ENCODE results near the gene ACADVL.
"Not testable (repeated sequence)": the region's sequence is repeated elsewhere in the genome, so short reads cannot be mapped to it uniquely, and the experiment has no call there.

Gene ACADVL

DNA sequence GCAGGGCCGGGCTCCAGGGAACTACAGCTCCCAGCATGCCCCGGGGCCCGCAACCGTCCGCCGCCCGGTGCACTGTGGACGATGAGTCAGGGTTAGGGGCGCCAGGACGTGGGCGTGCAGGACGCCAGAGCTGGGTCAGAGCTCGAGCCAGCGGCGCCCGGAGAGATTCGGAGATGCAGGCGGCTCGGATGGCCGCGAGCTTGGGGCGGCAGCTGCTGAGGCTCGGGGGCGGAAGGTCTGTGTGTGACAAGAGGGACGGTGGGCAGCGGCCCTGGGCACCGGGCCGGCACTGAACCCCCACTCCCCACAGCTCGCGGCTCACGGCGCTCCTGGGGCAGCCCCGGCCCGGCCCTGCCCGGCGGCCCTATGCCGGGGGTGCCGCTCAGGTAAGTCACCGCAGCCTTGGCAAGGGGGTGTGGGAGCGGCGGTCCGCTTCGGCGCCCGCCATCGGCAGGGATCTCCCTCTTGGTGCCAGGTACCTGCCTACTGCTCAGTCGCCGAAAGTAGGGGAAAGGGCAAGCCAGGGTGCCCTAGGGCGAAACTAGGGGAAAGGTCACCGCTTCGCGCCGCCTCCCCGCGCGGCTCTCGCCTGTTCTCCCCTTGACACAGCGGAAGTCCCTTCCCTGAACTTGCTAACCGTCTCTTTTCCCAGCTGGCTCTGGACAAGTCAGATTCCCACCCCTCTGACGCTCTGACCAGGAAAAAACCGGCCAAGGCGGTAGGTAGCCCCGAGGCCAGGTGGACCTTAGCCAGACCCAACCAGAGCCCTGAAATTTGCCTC is at the start of gene ACADVL, which contains the start of gene DLG4:
Gene ACADVL (plus strand): TSS at position 127 of the 781 bp plus-strand sequence. CDS start 47 bp downstream, at position 174.
Gene DLG4 (minus strand): TSS at position 25 of the 781 bp plus-strand sequence.
- DNase-seq (ENCODE audit: low read depth in 2 of 2), result peak; percentile 56 to 61

DNA sequence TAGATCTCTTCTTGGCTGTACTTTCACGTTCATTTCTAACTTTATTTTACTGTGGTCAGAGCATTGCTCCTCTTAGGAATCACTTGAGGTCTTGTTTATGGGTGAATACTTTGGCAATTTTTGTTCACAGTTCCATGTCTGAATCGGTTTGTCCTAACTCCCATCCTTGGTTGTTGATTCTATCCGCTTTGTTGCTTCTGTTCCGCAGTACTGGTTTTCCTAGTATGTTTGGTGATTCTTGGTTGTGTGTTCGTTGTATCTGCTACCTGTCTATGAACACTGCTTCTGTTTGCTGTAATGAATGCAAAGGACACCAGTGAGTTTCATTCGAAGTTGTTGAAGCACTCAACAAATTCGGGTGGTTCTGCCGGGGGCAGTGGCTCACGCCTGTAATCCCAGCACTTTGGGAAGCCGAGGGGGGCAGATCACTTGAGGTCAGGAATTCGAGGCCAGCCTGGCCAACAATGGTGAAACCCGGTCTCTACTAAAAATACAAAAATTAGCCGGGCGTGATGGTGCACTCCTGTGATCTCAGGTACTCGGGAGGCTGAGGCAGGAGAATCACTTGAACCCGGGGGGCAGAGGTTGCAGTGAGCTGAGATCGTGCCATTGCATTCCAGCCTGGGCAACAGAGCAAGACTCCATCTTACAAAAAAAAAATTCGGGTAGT is 47.1 kb upstream of the ACADVL start:
- not testable (repeated sequence) for DNase-seq (ENCODE audit: low read depth in 2 of 2)

DNA sequence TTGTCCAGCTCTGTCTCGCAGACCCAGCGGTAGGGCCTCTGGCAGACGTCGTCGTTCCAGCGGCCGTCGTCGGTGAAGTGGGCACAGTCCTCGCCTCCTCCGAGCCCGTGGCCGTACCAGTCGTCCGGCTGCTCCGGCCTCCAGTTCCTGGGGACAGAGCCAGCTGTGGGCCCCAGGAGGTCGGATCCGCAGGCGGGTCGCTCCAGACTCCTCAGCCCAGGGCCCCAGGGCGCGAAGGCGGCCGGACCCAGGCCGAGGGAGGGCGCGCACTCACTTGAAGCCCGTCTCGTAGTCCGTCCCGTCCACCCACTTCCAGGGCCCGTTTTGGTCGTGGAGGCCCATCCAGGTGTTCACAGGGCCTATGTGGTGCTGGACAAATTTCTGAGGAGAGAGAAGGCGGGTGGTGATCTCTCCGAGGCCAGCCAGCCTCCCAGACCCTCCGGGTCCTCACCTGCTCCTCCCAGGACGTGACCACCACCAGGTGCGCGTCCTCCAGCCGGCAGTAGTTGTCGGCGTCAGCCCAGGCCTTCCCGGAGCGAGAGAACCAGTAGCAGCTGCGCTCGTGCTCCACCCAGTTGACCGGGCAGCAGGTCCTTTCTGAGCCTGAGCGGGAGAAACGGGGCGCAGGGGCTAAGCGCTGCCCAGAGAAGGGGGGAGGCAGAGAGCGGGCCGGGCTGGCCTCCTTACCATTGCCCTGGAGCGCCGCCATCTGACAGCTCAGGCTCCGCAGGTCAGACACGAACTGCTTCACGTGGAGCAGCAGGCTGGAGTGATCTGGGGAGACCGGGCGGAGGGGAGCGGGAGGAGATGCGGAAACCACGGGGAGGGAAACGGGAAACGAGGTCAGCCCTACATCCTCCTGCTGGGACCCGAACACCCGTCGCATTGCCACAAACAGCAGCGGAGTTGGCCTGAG is 45.8 kb upstream of the ACADVL start:
- no peak for DNase-seq (ENCODE audit: low read depth in 2 of 2)

DNA sequence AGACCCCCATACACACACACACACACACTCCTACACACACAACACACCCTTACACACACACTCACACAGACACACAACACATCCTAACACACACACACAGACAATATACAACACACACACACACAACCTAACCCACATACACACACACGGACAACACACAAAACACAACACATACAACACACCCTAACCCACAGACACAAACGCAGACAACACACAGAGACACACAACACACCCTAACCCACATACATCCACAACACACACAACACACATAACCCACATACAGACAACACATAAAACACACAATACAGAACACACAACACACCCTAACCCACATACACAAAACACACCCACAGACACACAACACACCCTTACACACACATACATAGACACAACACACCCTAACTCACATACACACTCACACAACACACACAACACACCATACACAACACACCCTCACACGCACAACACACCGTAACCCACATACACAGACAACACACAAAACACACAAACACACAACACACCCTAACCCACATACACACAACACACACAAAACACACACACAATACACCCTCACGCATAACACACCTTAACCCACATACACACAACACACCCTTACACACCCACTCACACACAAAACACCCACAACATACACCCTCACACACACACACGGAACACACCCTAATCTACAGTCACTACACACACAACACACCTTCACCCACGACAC is 45.0 kb upstream of the ACADVL start:
- no peak for DNase-seq (ENCODE audit: low read depth in 2 of 2)

DNA sequence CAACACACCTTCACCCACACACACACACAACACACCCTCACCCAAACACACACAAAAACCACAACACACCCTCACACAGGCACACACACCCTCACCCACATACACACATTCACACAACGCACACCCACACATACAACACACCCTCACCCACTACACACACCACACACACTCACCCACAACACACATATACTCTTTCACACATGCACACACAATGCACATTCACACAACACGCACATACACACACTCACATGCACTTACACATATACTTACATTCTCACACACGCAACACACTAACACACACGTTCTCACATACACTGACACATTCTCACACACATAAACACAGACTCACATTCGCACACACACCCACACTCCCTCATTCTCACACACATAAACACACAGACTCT is 44.4 kb upstream of the ACADVL start:
- DNase-seq (ENCODE audit: low read depth in 2 of 2), result no peak

DNA sequence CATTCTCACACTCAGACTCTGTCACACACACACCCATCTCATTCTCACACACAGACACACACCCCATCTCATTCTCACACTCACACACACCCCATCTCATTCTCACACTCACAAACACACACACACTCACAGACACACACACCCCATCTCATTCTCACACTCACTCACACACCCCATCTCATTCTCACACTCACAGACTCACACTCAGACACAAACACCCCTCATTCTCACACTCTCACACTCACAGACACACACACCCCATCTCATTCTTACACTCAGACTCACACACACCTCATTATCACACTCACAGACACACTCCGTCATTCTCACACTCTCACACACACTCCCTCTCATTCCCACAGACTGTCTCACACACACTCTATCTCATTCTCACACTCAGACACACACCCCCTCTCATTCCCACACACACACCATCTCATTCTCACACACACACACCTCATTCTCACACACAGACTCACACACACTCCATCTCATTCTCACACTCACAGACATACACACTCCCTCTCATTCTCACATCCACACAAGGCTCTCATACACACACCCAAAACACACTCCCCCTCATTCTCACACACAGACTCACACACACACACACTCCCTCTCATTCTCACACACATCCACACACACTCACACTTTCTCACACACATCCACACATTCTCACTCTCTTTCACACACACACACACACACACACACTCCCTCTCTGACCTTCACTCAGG is 43.5 kb upstream of the ACADVL start:
- DNase-seq (ENCODE audit: low read depth in 2 of 2), result no peak

DNA sequence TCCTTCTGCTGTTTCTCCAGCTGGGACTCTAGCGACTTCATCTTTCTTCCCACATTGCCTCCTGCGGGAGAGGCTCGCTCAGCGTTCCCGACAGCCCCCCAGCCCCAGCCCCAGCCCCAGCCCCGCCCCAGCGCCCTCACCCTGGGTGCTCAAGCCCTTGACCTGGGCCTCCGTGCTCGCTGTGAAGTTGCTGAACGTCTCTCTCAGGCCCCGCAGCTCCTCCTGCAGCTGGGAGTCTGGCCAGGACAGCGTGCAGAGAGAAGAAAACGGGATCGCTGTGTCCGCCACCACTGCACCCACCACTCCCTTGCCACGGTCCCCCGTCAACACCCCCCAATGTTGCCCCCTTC is 42.9 kb upstream of the ACADVL start:
- no peak for DNase-seq (ENCODE audit: low read depth in 2 of 2)

DNA sequence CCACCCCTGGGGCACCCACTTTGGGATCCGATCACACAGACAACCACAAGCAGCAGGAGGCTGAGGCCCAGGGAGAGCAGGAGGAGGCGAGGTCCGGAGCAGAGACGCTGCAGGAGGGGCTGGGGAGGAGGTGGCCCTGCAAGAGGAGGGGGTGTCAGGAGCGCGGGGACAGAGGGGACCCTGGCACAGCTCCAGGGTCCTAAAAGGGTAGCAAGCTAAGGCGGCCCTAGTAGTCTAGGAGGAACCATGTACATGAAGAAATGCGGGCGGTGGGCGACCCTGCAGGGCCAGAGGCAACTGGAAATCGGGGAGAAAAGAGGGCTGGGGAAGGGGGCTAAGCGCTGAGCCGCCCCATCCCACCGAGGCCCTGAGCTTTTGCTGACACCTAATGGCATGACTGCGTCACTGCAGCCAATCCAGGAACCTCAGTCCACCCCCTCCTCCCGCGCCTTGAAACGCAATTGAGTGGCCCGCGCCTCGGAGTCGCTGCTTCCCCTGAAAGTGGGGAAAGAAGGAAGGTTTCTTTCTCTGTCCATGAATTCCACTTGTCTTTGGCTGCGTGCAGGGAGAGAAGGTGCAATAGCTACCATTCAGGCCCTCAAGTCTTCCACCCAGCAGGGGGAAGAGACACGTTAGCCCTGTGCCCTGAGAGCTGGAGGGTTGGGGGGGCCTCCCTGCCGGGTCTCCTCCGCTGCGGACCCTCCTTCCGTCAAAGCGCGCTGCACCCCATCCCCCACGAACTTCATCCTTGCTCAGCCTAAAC is 42.4 kb upstream of the ACADVL start:
- DNase-seq (ENCODE audit: low read depth in 2 of 2), result peak; percentile 18 to 29

DNA sequence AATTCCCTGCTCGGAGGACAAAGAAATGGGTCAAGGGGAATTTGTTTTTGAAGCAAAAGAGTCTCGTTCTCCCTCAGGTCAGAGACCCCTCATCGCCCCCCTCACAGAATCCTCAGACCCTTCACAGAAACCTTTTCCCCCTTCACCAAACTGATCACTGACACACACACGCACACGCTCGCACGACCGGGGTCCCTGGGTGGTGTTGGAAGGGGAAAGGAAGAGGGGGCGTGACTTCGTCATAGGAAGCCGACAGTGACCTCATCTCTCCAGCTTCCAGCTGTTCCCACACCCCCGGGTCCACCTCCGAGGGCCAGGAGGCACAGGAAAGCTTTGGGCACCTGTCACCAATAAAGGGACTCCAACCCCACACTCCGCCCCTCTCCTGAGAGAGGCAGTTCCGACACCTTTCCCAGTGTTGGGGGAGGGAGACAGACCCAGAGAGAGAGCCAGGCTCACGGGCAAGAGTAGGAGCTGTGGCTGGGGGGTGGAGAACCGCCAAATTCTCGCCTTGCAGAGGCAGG is 41.7 kb upstream of the ACADVL start:
- no peak for DNase-seq (ENCODE audit: low read depth in 2 of 2)

DNA sequence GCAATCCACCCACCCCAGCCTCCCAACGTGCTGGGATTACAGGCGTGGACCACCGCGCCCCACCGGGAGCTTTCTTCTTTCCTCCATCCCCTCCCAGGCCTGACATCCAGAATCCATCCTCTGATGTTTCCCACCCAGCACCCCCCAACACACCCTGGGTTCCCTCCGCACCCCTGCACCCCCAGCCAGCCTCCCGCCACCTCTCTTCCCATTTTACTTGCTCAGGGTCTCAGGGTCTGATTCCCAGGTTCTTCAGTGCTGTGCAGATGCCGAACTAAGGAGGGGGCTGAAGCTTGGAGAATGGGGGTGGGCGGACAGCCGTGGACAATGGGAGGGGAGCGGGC is 40.8 kb upstream of the ACADVL start:
- DNase-seq (ENCODE audit: low read depth in 2 of 2), result no peak

DNA sequence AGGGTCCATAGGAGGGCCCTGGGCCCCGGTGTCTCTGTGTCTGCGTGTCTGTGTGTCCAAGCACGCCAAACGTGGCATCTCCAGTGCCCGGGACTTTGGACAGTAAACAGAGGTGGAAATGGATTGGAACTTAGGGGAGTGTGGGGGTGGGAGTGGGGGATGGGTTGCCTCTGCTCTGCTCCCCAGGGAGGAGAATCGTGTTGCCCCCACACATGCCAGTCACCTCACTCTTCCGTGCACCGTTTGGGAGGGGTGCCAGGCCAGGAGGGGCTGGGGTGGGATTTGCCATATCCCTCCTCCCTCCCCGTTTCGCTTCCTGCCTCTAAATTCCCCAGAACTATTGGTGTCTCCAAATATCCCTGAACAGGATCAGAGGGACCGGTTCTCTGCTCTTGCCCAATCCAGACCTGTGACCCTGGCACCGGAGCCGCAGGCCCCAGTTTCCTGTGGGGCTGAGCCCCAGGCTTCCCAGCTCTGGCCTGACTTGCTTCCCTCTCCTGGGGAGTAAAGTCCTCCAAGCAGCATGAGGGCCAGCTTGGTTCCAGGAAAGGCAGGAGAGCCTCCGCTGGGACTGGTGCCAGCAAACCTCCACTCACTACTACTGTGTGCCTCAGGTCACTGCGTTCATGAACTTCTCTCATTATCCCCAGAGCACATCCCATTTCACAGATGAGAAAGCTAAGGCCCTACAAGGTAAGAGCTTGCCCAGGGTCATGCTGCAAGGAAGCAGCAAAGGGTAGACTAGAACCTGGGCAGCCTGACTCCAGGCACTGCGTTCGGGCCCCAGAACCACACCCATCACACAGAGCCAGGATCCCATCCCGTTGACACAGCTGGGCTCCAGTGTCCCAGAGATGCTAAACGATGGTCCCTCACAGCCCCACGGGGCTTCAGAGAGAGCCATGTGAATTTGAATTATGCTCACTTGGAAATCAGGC is 40.2 kb upstream of the ACADVL start, which contains the start of gene ASGR1:
Gene ASGR1 (minus strand): TSS at position 54 of the 938 bp plus-strand sequence. CDS start 807 bp downstream, outside the sequence.
- no peak for DNase-seq (ENCODE audit: low read depth in 2 of 2)

DNA sequence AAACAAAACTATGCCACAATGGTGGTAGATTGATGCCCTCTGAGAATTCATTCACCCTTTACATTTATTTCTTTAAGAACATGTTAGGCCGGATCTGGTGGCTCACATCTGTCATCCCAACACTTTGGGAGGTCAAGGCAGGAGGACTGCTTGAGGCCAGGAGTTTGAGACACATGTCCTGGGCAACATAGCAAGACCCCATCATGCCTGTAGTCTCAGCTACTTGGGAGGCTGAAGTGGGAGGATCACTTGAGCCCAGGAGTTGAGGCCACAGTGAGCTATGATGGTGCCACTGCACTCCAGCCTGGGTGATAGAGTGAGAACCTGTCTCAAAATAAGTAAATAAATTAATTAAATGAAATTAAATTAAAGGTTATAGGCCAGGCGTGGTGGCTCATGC is 37.6 kb upstream of the ACADVL start:
- not testable (repeated sequence) for DNase-seq (ENCODE audit: low read depth in 2 of 2)

DNA sequence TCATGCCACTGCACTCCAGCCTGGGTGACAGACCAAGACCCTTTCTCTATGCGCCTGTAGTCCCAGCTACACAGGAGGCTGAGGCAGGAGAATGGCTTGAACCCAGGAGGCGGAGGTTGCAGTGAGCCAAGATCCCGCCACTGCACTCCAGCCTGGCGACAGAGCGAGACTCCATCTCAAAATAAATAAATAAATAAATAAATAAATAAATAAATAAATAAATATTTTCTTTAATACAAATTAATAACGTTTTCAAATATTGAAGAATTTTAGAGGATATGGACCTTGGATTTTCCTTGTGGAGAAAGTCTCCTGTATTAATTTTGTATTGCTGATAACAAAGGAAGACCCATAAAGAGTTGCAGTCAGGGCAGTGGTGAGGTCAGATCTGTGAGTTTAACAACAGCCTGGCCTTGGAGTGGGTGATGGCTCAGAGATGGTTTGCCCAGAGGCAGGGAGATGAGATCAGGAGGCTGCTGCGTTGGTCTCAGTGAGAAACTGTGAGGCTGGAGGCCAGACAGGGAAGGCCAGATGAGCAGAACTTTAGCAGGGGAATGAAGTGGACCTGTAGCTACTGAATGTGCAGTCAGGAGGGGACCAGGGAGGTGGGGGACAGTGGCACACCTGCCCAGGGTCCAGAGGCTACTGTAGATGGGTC is 36.2 kb upstream of the ACADVL start:
- DNase-seq (ENCODE audit: low read depth in 2 of 2), result no peak

DNA sequence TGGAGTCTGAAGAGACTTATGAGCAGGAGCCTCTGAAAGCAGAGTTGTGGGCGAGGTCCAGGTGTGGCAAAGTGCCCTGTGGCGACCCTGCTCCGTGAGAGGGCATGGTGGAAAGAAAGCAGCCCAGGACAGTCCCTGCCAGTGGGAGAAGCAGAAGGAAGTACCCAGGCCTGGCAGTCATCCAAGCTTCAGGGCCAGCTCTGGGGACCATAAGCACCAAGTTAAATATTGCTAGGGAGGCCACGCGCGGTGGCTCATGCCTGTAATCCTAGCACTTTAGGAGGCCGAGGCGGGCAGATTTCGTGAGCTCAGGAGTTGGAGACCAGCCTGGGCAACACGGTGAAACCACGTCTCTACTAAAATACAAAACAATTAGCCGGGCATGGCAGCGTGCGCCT is 35.6 kb upstream of the ACADVL start:
- DNase-seq (ENCODE audit: low read depth in 2 of 2), result no peak

DNA sequence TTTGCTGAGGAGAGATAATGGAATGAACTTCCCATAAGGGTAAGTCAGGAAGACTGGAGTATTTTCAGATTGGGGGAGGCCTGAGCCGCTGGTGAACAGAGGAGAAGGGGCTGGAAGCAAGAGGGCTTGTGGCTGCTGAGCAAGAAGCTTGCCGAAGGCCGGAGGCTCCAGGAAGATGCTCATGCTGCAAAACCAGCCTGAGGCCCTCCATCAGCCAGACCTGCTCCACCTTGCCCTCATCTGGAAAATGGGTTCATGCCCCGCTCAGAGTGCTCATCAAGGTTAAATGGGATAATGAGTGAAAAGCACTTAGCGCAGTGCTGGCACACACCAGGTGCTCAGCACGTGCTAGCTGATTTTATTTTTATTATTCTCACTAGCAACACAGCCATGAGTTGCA is 35.1 kb upstream of the ACADVL start:
- no peak for DNase-seq (ENCODE audit: low read depth in 2 of 2)

DNA sequence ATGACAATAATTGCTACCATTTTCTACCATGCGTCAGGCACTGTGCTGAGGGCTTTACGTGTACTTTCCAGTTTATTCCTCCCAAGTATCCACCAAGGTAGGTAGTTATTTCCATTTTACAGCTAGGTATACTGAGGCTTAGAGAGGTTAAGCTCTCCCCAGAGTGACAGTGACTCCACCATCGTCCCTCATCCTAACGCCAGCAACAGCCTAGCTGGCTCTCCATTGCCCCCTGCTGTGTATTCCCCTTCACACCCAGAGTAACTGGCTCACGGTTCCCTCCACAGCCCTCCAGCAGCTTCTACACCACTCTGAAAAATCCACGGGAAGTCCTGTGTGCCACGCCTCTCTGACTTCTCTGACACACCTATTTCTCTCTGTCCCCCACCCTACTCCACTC is 33.5 kb upstream of the ACADVL start:
- no peak for DNase-seq (ENCODE audit: low read depth in 2 of 2)

DNA sequence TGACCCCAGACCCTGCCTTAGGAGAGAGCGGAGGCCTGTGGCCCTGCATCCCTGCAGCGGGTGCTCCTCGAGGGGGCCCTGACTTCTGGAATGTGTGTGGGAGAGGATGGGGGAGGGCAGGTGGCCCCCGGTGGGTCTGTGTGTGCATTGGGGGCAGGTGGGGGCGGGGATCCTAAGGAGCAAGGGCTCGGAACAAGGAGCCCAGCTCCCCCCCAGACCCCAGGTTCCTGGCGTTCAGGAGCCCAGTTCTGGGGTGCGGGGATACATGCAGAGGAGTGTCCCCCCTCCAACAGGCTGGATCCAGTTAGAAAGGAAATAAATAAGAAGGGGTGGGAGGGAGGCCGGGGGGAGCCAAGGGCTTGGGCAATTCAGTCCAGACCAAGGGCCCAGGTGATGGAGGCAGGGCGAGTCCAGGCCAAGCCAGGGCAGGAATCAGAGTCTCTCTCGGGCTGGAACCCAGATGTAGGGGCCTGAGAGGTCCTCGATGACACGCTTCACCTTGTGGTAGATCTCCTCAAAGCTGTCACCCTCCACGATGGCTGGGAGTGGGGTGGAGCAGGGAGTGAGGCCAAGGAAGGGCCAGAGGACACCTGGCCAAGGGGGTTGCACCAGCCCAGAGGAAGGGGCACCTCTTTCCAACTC is 29.3 kb upstream of the ACADVL start:
- no peak for DNase-seq (ENCODE audit: low read depth in 2 of 2)

DNA sequence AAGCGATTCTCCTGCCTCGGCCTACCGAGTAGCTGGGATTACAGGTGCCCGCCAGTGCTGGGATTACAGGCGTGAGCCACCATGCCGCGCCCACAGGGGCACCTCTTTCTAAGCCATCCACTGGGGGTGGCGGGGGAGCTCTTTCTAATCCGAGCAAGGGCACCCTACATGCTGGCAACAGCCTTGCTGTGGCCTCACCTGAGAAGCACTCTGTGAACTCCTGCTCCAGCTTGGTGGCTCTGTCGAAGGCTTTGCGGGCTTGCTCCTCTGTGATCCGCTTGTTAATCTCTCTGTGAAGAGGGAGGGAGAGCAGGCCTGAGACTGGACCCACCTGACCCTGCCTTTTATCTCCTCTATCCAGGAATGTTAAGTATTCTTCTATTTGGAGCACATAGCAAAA is 28.7 kb upstream of the ACADVL start:
- no peak for DNase-seq (ENCODE audit: low read depth in 2 of 2)

All from fibroblast of skin of left biceps (primary cell).